HG02623 (cell line): Measurements from ENCODE around the gene AAK1.
A peak's percentile ranks its signal among the peaks of the same experiment; 100 is the strongest.
"Not testable (repeated sequence)": the region's sequence is repeated elsewhere in the genome, so short reads cannot be mapped to it uniquely, and the experiment has no call there.

Experiments used
- ATAC-seq: cut with Tn5 transposase; IDR thresholded peaks from one replicate; pipeline ENCODE4 v1.9.1; 2021; ENCODE audit warnings: moderate library complexity; ENCODE audit not compliant: unreplicated experiment

AAK1 gene

GRCh38 chr2:69462780-69463179 lies 180.8 kb downstream of the AAK1 start:
- ATAC-seq, result no peak

GRCh38 chr2:69461404-69461803 lies 182.1 kb downstream of the AAK1 start:
- ATAC-seq, result no peak

GRCh38 chr2:69459936-69460335 lies 183.6 kb downstream of the AAK1 start:
- ATAC-seq, result no peak

- ATAC-seq, result no peak
Measured at GRCh38 chr2:69456950-69457445, 186.5 kb downstream of the AAK1 start.

GRCh38 chr2:69456154-69456553 lies 187.4 kb downstream of the AAK1 start:
- ATAC-seq, result no peak

- no peak for ATAC-seq
Measured at GRCh38 chr2:69454976-69455375, 188.6 kb downstream of the AAK1 start.

- no peak for ATAC-seq
Measured at GRCh38 chr2:69453475-69454129, 189.9 kb downstream of the AAK1 start.

GRCh38 chr2:69452687-69453086 lies 190.9 kb downstream of the AAK1 start:
- no peak for ATAC-seq

GRCh38 chr2:69450735-69451416 lies 192.7 kb downstream of the AAK1 start:
- no peak for ATAC-seq

GRCh38 chr2:69449906-69450305 lies 193.6 kb downstream of the AAK1 start:
- ATAC-seq, result no peak

GRCh38 chr2:69443673-69444072 lies 199.9 kb downstream of the AAK1 start:
- not testable (repeated sequence) for ATAC-seq

GRCh38 chr2:69439499-69439898 lies 204.0 kb downstream of the AAK1 start:
- ATAC-seq, result not testable (repeated sequence)

GRCh38 chr2:69438580-69438979 lies 205.0 kb downstream of the AAK1 start:
- no peak for ATAC-seq

- ATAC-seq, result no peak
Measured at GRCh38 chr2:69437751-69438154, 205.8 kb downstream of the AAK1 start.

- ATAC-seq, result peak; percentile 93
Measured at GRCh38 chr2:69436938-69437750, 206.4 kb downstream of the AAK1 start, which contains the start of gene NFU1. NFU1 (minus strand) TSS chr2:69437435; CDS start chr2:69437422, 13 bp downstream.

GRCh38 chr2:69436596-69436937 lies 207.0 kb downstream of the AAK1 start:
- ATAC-seq, result no peak

- ATAC-seq, result no peak
Measured at GRCh38 chr2:69434753-69435152, 208.8 kb downstream of the AAK1 start.

- ATAC-seq, result no peak
Measured at GRCh38 chr2:69429491-69430183, 213.9 kb downstream of the AAK1 start.

- no peak for ATAC-seq
Measured at GRCh38 chr2:69428981-69429380, 214.6 kb downstream of the AAK1 start.

GRCh38 chr2:69424419-69424818 lies 219.1 kb downstream of the AAK1 start:
- no peak for ATAC-seq

GRCh38 chr2:69422198-69422597 lies 221.3 kb downstream of the AAK1 start:
- ATAC-seq, result no peak
